Activated CD4-positive, alpha-beta T cell treated with anti-CD3 and anti-CD28 coated beads for 4 hours (primary cell): ENCODE measurements around the gene RAD9A.
"Not testable (repeated sequence)": the region's sequence is repeated elsewhere in the genome, so short reads cannot be mapped to it uniquely, and the experiment has no call there.

ENCODE experiments used
- DNase-seq, 2 donors: peaks; one replicate each; pipeline ENCODE4 v3.0.0-alpha.2; 2020

The RAD9A gene

GRCh38 chr11:67410984-67411784, 19.4 kb downstream of the RAD9A start:
- DNase-seq: no peak

GRCh38 chr11:67411785-67412152, 20.0 kb downstream of the RAD9A start:
- DNase-seq: no peak

- DNase-seq: no peak
These were observed 20.9 kb downstream of the RAD9A start for GRCh38 chr11:67412495-67413179.

- no peak for DNase-seq
These were observed 21.6 kb downstream of the RAD9A start for GRCh38 chr11:67413266-67413849.

GRCh38 chr11:67415501-67416304, 23.9 kb downstream of the RAD9A start, which contains the start of gene CARNS1:
TSS of gene CARNS1 (plus strand) at chr11:67415678. CDS start at chr11:67416200, 522 bp downstream.
- no peak for DNase-seq

- peak; percentile 74 to 80 for DNase-seq
These were observed 24.9 kb downstream of the RAD9A start for GRCh38 chr11:67416416-67417335.

- no peak for DNase-seq
These were observed 25.6 kb downstream of the RAD9A start for GRCh38 chr11:67417425-67417824.

- peak in 1 of 2 donors; percentile 36 for DNase-seq
These were observed 26.9 kb downstream of the RAD9A start for GRCh38 chr11:67418476-67419281.

- DNase-seq: peak in 1 of 2 donors; percentile 13
These were observed 27.7 kb downstream of the RAD9A start for GRCh38 chr11:67419325-67420049.

GRCh38 chr11:67420147-67420645, 28.4 kb downstream of the RAD9A start:
- peak in 1 of 2 donors; percentile 40 for DNase-seq

GRCh38 chr11:67420646-67421429, 29.1 kb downstream of the RAD9A start:
- peak; percentile 98 for DNase-seq

- DNase-seq: no peak
These were observed 29.7 kb downstream of the RAD9A start for GRCh38 chr11:67421430-67422031.

- DNase-seq: no peak
These were observed 31.1 kb downstream of the RAD9A start for GRCh38 chr11:67422891-67423290.

GRCh38 chr11:67423466-67423865, 31.7 kb downstream of the RAD9A start:
- DNase-seq: no peak

GRCh38 chr11:67423891-67424613, 32.3 kb downstream of the RAD9A start:
- no peak for DNase-seq

- not testable (repeated sequence) for DNase-seq
These were observed 35.6 kb downstream of the RAD9A start for GRCh38 chr11:67427364-67427859.
